Adipose tissue (tissue), 3 donors: Measurements from ENCODE around the gene ARSJ. TPM values are rescaled to one million over a fixed set of nuclear protein-coding genes. Genes with fewer than 3 reads are reported as not detected.

Experiments
- H3K27ac ChIP-seq: one replicate; pipeline ENCODE4 v1.5.1; 2013; ENCODE audit warnings: low read depth, low read length
- WGBS, 3 donors: extraction: QIAGEN DNeasy Blood & Tissue Kit; methylation state at CpG; one replicate each; pipeline ENCODE4 v1.1.7; 2013; 5-methylcytosine and 5-hydroxymethylcytosine counted together
- polyA plus RNA-seq, 3 donors: library from polyadenylated mRNA; stranded (reverse); fragments of 200-250 nt; gene quantifications; one replicate each; pipeline ENCODE4 v1.2.3, GENCODE V29; 2013
- donor health status: healthy with polysubstance abuse.
- donor health status: Bipolar disorder and iron deficiency.
- donor health status: healthy.

ARSJ gene
- polyA plus RNA-seq, 3 donors, result 0.77 to 2.2 (median 1.4) TPM

DNA sequence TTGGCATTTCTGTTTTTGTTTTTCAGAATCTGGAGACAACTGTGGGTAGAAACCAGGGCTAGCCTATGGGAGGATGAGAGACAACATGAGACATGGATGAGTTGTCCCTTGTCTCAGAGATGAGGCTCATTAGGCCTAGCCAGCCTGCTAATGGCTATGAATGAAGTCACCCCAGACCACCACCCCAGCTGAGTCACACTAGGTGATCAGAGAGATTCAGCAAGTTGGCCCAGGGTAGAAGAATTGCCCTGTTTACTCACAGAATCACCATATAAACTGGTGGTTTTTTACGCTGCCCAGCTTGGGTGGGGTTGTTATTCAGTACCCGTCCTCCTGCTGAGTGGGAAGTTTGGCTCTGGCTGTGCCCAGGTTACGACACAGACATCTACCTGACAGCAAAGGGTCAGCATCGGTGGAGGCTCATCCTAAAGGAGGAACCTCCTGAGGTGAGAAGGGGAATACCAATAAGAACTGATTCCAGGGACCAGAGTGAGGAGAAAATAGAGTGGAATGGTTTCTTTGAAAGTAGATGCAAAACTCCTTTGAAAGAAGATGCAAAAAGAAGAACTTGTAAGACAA lies 17.2 kb upstream of the ARSJ start:
- 75 to 87% (median 79%) methylated on average over 4 of the region's 4 CpGs for WGBS, 3 donors
- H3K27ac ChIP-seq, result no peak overlapping the region

DNA sequence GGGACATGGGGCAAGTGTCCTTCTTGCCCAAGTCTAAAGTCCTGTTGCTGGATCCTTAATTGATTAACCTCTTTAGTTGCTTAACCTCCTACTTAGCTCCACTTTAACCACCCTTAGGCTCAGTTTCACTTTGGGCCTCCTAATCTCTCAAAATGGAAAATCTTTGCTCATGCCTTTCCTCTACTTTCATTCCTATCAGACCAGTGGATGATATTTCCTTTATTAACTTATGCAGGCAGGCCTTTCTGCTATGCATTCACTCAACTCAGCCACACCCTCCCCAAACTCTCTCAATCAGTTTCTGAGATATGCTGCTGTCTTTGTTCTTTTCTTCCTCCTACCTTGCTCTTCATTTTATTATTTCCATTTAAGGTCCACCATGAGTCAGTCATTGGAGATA lies 14.4 kb upstream of the ARSJ start:
- no peak overlapping the region for H3K27ac ChIP-seq

DNA sequence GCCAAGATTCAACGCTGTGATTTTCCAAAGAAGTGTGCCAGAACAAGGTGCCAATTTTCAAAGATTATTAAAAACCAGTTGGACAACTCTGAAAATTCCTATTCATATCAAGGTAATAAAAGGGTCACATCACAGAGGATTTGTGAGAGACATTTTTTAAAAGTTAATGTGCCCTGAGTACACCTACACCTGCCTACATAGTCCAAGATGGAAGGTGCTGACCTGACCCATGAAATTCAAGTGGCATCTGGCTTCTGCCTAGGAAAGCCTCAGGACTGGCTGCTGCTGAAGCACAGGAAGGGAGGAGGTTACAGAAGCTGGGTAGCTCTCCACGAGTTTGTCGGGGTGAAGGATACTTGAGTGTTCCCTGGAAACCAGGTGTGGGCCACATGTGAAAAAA lies 11.4 kb upstream of the ARSJ start:
- no peak overlapping the region for H3K27ac ChIP-seq
- WGBS, 3 donors, result 56 to 77% (median 74%) methylated on average over 3 of the region's 3 CpGs

DNA sequence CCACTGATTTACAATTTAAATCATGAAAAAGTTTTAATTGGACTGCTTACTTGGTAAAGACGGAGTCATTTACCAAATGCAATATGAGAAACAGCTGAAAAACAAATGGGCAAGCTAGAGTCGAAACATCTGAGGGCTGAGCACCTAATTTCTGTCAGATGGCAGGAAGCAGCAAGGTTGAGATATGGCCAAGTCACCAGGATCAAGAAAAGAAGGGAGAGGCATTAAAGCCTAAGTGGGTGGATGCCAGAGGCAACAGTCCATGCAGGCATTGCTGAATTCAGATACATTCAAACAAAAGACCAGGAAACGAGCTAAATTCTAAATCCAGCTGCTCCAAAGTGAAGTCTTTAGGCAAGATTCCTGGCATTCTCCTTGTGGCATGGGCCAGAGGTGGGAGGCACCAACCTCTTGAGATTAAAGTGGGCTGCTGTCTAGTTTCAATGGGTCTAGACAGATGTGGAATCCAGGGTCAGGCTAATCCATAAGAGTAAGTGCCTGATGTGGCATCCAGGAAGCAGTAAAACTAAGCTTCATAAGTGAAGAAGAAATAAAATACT lies 8.0 kb upstream of the ARSJ start:
- no peak overlapping the region for H3K27ac ChIP-seq
- 87 to 92% (median 92%) methylated on average over 3 of the region's 3 CpGs for WGBS, 3 donors

DNA sequence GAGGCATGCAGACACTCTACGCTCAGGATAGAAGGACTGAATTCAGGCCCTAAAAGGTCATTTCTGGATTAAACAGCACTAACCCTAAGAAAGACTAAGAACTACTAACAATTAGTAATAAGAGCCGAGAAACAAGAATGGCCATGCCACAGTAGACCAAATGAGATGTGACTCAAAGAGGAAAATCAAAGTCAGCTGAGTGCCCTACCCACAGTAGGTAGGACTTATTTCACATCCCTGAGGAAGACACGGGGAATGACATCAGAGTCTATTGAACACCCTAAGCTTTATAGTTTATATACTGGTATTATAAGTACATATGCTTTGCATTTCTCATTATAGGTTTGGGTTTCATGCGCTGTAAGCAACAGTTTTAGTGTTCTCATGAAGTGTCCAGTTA lies 2.7 kb upstream of the ARSJ start:
- no peak overlapping the region for H3K27ac ChIP-seq
- WGBS, 3 donors, result 95 to 97% (median 96%) methylated on average over 4 of the region's 4 CpGs

DNA sequence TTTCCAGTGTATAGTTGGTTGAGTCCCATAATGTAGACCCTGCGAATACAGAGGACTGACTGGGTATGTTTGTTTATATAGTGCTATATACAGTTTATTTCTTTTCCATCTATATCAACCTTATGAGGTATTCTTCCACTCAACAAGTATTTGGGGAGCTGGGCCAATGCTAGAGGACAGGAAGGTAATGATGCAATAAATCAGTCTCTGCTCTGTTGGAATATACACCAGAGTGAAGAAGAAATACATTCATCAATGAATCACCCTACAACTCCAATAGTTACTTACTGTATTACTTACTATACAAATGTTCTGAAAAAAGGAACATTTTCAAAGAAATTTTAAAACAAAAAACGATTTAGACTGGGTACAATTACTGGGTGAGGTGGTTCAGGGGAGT lies 2.1 kb upstream of the ARSJ start:
- no peak overlapping the region for H3K27ac ChIP-seq
- 76 to 90% (median 83%) methylated on average over 2 of the region's 2 CpGs for WGBS, 3 donors

DNA sequence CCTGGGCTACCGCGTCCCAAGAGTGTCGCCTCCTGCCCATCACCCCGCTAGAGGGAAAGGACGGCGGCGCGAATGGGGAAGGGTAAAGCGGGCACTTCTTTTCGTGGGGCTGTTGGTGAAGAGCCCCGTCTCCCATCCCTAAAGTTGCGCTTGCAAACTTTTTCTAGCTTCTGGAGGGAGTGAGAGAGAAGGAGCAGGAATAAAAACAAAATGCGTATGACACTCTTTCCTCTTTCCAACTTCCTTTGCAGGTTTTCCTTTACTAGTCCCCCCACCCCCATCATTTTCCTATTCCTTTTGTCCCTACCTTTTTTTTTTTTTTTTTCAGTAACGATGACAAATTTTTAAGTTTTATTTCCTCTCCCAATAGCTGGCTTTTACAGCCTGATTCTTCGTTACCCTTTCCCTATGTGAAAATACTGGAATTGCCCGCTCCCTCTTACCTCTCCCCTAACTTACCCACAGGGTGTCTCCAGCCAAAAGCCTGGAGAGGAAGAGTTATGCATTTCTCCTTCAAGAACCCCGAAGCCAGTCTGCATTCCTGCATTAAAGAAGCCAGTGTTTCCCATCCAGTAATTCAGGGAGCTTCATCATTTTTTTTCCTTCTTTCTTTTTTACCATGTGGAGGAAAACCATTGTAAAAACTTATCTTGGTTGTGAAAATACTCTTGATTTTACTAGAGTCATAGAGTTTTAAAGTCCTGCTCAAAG lies 613 bp upstream of the ARSJ start:
- 3 to 7% (median 4%) methylated on average over 17 of the region's 17 CpGs for WGBS, 3 donors
- H3K27ac ChIP-seq, result no peak overlapping the region

DNA sequence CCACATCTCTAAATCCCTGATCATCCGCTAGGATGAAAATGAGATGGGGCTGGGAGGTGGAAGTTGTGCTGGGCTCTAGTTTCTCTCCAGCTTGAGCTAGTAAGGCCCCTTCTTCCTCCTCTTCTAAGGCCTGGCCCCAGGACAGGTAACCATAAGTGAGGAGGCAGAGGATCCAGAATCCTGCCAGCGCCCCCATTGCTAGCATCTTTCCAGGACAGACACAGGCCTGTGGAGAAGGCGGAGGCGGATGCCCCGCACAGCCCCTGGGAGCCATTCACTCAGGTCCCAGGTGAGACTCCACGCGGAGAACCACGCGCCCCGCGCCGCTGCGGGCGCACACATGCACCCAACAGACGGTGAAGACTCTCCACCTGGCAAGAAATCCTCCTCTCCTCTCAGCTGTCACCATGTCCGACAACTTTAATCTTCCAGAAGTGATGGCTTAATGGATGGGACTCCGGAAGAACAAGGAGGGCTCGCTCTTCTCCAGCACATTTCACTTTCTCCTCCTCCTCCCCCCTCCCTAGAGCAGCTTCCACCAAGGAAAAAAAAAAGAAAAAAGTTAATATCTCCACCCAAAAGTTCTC lies 793 bp downstream of the ARSJ start:
- WGBS, 3 donors, result 34 to 68% (median 43%) methylated on average over 18 of the region's 18 CpGs
- no peak overlapping the region for H3K27ac ChIP-seq

DNA sequence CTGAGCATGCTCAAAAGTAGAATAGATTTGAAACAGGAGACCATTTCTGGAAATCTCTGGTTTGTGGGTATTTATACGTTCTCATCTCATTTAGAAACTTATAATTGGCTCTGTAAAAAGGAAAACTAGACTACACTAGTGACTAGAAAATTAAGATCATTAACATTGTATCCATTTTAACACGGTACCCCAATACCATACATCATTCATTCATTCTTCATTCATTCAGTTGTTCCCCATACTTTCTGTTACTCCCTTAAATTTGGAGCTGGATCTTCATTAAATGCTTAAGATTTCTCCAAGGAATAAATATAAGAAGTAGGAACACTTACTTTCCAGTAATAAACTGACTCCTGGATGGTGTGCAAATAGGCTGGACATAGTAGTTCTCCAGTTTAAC lies 1.3 kb downstream of the ARSJ start:
- no peak overlapping the region for H3K27ac ChIP-seq

DNA sequence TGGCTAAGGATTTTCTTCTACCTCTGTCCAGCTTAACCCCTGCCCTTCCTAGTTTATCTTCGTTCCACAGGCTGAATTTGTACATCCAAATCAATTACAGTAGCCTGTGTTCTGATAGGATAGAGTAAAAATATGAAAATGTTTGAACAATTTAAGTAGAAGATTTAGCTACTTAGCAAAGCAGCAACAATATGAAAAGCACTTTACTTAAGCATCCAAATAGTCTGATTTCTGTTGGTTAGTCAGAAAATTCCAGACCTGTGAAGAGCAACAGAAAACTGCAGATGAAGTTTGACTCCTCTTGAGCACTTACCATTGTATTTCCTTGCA lies 2.0 kb downstream of the ARSJ start:
- WGBS, 3 donors, result 47 to 60% (median 59%) methylated on average over 1 of the region's 1 CpG
- no peak overlapping the region for H3K27ac ChIP-seq

More for the DNA sequence above, 1.3 kb downstream of the ARSJ start:
- WGBS, 3 donors, result 68 to 80% (median 74%) methylated on average over 2 of the region's 2 CpGs

DNA sequence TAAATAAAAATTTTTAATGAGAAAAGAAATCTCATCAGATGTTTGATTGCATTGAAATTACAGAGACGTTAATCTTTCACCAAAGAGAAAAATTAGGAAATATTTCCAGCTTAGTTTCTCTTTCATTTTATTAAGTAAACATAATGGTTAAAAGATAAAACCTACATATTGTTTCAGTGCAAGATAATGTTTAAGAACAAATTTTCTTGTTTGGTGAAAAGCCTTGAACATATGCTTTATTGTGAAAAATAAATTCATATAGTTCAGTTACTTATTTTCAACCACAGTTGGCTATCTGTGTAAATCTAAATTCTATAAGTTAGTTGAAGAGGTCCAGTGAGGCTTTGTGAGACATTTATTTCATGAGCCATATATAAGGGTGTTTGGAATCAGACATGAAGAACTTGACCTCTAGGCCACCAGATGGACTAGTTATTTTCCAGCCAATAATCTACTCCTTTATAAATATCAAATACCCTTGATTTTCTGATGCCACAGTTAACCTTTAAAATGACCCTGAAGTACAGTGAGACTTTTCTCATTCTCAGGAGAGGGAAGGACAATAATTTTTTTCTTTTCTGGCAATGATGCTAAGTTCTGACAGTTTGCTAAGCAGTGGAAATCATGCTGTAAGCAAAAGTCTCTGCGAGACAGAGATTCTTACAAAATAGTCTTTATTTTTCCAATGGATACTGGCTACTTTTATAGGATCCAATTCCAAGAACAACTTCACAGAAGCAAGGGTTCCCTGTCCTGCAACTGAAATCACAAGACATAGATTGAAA lies 2.5 kb downstream of the ARSJ start:
- WGBS, 3 donors, result 30 to 54% (median 39%) methylated on average over 2 of the region's 2 CpGs
- no peak overlapping the region for H3K27ac ChIP-seq

DNA sequence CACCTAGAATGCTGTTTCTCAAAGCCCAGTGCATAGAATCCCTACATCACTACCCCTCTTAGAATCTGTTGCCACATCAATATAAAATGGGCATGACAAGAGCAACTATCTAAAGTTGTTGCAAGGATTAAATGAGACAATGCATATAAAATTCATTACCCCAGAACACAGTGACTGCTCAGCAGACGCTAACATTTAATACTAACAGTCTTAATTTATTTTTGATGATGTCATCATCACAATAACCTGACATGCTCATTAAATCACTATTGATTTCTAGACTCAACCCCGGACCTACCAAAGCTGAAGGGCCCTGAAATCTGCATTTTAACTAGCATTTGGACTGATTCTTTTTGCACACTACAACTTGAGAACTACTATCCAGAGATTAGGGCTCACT lies 3.9 kb downstream of the ARSJ start:
- no peak overlapping the region for H3K27ac ChIP-seq
- WGBS, 3 donors, result 77 to 88% (median 87%) methylated on average over 2 of the region's 2 CpGs

DNA sequence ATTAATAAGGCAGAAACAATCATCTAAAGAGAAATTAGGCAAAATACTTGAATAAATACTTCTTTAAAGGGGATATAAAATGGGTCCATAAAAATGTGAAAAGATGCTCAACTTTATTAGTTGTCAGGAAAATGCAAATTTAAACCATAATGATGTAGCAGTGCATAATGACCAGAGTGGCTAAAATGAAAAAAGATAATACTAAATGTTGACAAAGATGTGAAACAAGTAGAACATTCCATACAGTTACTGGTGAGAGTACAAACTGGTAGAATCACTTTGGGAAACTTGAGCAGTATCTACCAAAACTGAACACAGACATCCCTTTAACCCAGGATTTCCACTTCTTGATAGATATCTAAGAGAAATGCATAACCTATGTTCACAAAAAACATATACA lies 5.0 kb downstream of the ARSJ start:
- no peak overlapping the region for H3K27ac ChIP-seq

DNA sequence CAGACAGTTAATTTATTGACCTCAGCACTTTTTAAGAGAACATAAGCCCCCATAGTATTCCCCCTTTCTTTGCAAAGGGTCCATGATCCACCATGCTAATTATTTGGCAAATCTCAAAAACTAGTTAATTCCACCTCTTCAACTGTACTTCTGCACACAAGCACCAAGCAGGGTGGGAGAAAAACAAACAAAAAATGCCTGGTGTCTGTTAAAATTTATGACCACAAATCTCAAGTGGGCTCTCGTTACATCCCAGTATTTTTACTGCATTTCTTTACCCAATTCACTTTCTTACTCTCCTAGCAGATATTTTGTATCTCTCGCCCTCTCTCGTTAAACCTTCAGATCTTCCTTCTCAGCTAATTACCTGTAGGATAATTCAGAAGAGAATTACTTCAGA lies 6.1 kb downstream of the ARSJ start:
- WGBS, 3 donors, result 77 to 88% (median 86%) methylated on average over 3 of the region's 3 CpGs
- H3K27ac ChIP-seq, result no peak overlapping the region

DNA sequence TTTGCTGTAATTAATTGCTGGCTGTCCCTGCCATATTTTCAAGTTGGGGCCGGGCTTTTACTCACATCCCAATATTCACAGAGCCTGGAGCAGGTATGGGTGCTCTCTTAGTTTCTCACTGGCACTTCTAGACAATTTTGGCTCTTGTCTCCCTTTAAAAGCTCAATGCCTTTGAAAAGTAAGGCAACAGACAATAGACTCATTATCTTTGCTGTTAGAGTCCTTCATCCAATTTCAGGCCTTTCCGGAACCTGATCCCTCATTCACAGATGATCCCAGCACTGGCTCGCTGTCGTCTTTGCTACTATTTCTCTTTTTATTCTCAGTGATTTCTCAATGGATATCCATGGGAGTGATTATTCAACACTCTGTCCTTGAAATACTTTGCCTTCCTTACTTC lies 6.7 kb downstream of the ARSJ start:
- WGBS, 3 donors, result 79 to 90% (median 85%) methylated on average over 4 of the region's 4 CpGs
- H3K27ac ChIP-seq, result no peak overlapping the region

DNA sequence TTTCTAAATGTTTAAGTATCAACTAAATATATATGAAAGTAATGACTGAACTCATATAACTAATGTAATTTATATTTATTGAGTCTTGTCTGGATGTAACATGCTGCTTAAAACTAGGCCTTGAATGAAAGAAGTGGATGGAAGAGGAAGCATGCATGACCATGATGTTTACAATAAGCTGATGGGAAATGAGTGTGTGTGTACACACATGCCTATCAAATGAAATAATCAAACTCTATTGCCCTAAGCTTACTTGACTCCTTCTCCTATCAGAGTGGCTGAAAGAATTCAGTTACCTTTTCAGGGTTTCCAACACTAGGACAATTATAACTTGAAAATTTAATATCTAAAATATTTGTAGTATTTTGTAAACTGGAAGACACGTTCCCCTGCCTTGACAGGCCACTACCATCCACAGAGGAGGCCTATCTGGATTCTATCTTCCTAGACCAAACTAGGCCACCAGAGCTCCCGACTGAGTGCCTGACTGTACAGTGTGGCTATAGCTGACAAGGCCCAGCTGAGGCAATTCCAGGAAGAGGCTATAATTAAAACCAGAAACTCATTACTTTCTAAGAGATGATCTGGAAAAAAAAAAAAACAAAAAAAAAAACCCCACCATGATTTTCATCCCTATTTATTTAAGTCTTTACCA lies 7.6 kb downstream of the ARSJ start:
- no peak overlapping the region for H3K27ac ChIP-seq
- 63 to 87% (median 69%) methylated on average over 2 of the region's 2 CpGs for WGBS, 3 donors

DNA sequence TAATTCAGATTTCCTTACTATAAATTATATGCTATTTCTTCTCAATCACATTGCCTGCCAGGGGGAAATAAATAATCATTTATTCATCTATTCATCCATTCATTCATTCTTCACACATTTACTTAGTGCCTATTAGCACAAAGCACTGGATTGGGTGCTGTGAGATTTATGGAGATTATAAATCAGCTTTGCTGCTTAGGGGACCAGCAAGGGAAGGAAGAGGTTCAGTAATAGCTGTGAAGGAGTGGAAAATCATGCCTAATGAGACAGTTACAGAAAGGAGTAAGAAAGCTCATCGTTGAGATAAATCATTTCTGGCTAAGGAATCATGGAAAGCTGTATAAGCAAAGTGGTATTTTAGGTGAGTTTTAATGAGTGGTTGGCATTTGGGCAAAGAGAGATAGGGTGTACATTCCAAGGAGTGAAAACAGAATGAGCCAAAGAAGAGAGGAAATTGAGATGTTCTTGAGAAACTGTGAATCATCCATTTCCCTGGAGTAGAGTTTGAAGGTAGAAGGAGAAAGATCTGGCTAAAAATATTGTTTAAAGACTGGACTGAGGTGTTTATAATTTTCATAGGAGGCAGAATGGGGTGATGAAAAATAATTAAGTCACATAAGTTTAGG lies 9.6 kb downstream of the ARSJ start:
- 54 to 71% (median 69%) methylated on average over 1 of the region's 1 CpG for WGBS, 3 donors
- H3K27ac ChIP-seq, result no peak overlapping the region

DNA sequence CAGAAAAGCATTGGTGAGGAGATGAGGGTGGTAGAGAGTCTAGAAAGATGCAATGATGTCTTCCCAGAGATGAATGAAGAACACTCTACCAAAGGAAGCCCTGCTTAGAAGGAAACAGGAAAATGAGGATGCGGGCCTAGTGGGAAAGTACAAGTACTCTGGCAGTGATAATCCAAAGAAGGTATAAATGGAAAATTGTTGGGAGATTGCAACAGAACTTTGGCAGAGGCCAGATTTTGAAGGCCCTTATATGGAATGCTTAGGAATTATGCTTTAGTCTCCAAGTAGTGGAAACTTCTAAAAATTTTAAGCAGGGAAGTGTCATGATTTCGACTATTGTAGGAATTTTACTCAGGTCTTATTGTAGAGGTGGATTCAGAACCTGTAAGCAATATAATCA lies 11.0 kb downstream of the ARSJ start:
- WGBS, 3 donors, result 74 to 79% (median 77%) methylated on average over 2 of the region's 2 CpGs
- no peak overlapping the region for H3K27ac ChIP-seq

DNA sequence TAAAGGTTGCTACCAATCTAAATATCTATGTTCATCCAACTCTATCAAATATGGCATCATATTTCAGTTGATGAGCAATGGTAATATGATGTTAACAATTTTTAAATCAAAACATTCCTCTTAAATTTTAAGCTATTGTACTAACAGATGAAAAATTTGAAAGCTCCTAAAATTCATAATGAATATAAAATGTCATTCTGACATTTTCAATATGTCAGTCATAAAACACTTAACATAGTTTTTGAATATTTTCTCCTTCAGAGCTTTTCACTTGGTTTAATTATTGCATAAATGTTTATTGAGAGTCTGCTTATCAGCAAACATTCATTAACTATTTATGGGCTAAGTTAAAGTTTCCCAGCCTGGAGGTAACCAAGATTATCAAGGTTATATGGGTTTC lies 11.8 kb downstream of the ARSJ start:
- H3K27ac ChIP-seq, result no peak overlapping the region
